IPS-15b (cell line): ENCODE measurements around the gene KIAA0930.

Experiments used
- H3K27me3 ChIP-seq: one replicate; pipeline ENCODE4 v1.6.1; 2013; ENCODE audit warnings: low read length; ENCODE audit not compliant: control insufficient read depth, insufficient read depth
- H3K36me3 ChIP-seq: one replicate; pipeline ENCODE4 v1.6.1; 2013; ENCODE audit warnings: low read length; ENCODE audit not compliant: control insufficient read depth, insufficient read depth
- H3K4me1 ChIP-seq: one replicate; pipeline ENCODE4 v1.6.1; 2013; ENCODE audit warnings: mild to moderate bottlenecking, low read length; ENCODE audit not compliant: control insufficient read depth, insufficient read depth
- H3K4me3 ChIP-seq: one replicate; pipeline ENCODE4 v1.5.1; 2013; ENCODE audit warnings: low read depth, low read length
- H3K9ac ChIP-seq: one replicate; pipeline ENCODE4 v1.6.1; 2013; ENCODE audit warnings: low read depth, mild to moderate bottlenecking, low read length
- H3K9me3 ChIP-seq: one replicate; pipeline ENCODE4 v1.6.1; 2013; ENCODE audit warnings: mild to moderate bottlenecking, low read length; ENCODE audit not compliant: control insufficient read depth, insufficient read depth

Gene KIAA0930

DNA sequence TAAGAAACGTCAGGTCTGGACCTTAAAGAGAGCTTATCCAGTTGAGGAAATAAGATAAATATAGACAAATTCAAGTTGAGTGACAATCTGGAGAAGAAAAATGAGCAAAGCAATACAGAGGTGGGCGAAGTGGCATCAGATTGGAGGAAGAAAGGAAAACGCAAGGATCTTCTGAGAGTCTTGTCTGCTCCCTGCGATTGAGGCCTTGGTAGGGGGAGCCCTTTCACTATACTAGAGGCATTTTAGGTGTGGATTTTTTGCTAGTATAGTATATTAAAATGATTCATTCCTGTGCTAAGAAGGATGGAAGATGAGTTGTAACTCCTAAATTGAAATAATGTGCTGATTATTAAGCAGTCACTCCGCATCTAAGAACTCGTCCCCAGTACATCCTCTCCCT is 68.9 kb downstream of the KIAA0930 start:
- H3K9ac ChIP-seq, result no peak overlapping the region
- H3K27me3 ChIP-seq, result no peaks in the 10 kb centered on the region
- no peak overlapping the region for H3K4me3 ChIP-seq
- H3K9me3 ChIP-seq, result no peaks in the 10 kb centered on the region
- peaks cover 18% of the 10 kb centered on the region for H3K36me3 ChIP-seq
- H3K4me1 ChIP-seq, result no peaks in the 10 kb centered on the region

DNA sequence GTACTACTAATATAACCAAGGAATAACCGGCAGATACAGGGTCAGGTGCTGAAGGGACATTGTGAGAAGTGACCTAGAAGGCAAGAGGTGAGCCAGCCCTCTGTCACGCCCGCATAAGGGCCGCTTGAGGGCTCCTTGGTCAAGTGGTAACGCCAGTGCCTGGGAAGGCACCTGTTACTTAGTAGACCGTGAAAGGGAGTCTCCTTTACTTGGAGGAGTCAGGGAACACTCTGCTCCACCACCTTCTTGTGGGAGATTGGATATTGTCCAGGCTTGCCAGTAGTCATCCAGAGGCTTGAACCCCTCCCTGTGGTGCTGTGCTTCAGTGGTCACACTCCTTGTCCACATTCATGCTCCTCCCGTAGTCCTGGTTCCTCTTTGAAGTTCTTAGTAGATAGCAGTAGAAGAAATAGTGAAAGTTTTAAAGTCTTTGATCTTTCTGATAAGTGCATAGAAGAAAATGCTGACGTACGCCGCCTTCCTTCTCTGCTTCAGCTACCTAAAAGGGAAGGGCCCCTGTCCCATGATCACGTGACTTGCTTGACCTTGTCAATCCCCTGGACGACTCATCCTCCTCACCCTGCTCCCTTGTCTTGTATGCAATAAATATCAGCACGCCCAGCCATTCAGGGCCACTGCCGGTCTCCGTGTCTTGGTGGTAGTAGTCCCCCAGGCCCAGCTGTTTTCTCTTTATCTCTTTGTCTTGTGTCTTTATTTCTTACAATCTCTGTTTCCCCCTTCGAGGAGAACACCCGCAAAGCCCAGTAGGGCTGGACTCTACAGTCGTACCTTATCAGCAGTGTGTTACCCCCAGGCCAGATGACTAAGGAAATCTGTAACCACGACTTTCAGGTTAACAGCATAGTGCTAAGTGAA is 70.9 kb downstream of the KIAA0930 start:
- Histone ChIP-seq H3K27me3 (no peaks in the 10 kb centered on the region), H3K36me3 (peaks cover 18% of the 10 kb centered on the region), H3K9ac (no peak overlapping the region)

DNA sequence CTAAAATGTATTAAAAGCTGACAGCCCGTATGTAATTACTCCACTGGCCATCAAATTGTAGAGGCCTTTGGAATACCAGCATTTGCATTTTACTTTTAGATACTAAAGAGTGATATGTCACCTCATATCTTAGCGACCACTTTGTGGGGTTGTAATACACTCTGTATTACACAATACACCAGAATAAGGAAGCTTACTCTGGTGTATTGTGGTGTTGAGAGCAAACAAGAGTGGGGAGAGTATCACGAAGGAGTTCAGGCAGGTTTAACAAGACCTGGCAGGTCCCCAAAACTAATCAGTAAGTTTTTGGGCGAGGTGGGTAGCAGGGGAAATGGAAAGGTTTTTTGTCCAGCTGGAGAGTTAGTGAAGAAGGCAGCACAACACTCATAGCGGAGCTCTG is 73.8 kb downstream of the KIAA0930 start:
- Histone ChIP-seq H3K4me1 (peaks cover 3% of the 10 kb centered on the region), H3K4me3 (no peak overlapping the region), H3K9ac (no peak overlapping the region), H3K36me3 (peaks cover 16% of the 10 kb centered on the region), H3K27me3 (no peaks in the 10 kb centered on the region), H3K9me3 (no peaks in the 10 kb centered on the region)

More for the DNA sequence above, 70.9 kb downstream of the KIAA0930 start:
- Histone ChIP-seq H3K9me3 (no peaks in the 10 kb centered on the region), H3K4me1 (peaks cover 3% of the 10 kb centered on the region), H3K4me3 (no peak overlapping the region)

DNA sequence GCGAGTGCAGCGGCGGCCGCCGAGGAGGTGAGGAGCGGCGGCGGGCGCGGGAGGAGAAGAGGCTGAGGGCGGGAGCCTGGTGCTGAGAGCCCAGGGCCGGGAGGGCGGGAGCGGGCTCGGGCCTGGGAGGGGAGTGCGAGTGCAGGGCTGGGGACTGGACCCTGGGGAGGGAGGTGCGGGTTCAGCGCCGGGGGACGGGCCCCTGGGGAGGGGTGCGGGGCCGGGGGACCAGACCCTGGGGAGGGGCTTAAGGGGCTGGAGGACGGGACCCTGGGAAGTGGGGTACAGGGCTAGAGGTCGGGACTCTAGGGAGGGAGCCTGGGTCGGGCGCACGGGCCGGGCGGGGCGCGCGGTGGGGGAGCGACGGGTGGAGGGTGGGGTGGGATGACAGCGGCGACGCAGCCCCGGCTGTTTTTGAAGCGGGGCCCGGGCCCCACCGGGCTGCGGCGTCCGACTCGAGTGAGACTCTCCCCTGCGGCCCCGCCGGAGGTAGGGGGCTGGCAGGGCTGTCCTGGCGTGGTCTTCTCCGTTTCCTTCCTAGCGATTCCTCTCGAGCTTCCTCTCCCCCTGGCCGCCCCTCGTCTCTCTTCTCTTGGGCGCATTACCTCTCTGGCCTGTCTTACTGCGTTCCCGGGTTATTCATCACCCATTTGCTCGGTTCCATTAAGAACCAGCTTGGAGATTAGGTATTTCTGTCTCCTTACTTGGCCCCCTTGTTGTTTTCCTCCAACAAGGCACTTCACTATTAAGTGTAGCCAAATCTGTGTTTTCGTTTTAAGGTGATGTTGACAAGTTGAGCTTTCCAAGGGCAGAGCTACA is 76.2 kb downstream of the KIAA0930 start:
- peaks cover 10% of the 10 kb centered on the region for H3K4me1 ChIP-seq
- H3K27me3 ChIP-seq, result no peaks in the 10 kb centered on the region
- H3K4me3 ChIP-seq, result peak overlapping the region; percentile 77
- H3K9me3 ChIP-seq, result no peaks in the 10 kb centered on the region
- peaks cover 8% of the 10 kb centered on the region for H3K36me3 ChIP-seq
- H3K9ac ChIP-seq, result peak overlapping the region; percentile 76

DNA sequence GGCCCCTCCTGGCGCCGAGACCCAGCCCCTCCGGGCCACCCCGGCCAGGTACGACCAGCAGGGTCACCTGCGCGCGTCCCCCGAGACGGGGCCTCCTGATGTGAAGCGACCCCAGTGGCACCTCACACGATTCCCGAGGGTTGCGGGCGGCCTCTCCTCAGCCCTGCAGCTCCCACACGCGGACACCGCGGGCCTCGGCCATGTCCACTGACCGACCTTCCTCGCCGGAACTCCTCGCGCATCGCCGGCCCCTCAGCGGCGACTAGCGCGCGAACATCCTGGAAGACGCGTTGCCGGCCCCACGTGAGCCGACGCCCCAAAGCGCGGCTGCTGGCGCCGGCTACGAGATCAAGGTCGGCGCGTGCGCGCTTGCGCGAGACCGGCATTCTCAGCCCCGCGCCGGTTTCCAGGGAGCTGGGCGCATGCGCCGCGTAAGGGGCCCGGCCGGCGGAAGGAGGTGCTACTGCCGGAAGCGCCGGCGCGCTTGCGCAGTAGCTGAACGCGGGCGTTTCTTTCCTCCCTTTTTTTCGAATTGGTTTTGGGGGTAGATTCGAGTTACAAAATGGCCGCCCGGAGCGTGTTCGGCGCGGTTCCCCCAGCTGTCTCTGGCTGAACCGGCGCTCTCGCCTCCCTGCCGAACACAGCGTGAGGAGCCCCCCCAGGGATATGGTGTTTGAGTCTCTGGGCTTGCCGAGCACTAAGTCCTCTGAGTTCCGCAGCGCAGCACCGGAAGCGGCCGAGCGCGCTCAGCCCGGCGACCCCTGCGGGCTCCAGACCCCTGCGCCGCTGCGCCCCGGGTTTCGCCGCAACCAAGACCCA is 77.0 kb downstream of the KIAA0930 start, which contains the start of gene NUP50:
Gene NUP50, plus strand, starts transcription at position 475 of the 819 bp plus-strand sequence. CDS start 4,253 bp downstream, outside the sequence.
- Histone ChIP-seq H3K36me3 (peaks cover 8% of the 10 kb centered on the region), H3K9me3 (no peaks in the 10 kb centered on the region), H3K4me1 (peaks cover 10% of the 10 kb centered on the region), H3K27me3 (no peaks in the 10 kb centered on the region), H3K4me3 (peak within 1 kb of the TSS; percentile 92), H3K9ac (peak within 1 kb of the TSS; percentile 87)

DNA sequence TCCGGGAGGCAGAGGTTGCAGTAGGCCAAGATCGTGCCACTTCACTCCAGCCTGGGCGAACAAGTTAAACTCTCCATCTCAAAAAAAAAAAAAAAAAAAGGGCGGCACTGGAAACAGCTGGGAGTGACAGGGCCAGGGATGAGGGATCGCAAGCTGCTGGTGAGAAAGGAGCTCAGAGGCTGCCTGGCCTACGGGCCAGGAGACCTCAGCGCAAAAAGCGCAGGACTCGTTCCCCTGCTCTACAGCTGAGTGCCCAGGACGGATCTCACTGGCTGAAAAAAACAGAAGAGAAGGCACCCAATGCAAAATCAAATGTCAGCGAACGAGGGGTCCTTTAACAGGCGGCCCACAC is 77.6 kb downstream of the KIAA0930 start:
- peaks cover 10% of the 10 kb centered on the region for H3K4me1 ChIP-seq
- no peaks in the 10 kb centered on the region for H3K9me3 ChIP-seq
- peaks cover 3% of the 10 kb centered on the region for H3K36me3 ChIP-seq
- peak overlapping the region; percentile 92 for H3K4me3 ChIP-seq
- no peaks in the 10 kb centered on the region for H3K27me3 ChIP-seq
- peak overlapping the region; percentile 87 for H3K9ac ChIP-seq

DNA sequence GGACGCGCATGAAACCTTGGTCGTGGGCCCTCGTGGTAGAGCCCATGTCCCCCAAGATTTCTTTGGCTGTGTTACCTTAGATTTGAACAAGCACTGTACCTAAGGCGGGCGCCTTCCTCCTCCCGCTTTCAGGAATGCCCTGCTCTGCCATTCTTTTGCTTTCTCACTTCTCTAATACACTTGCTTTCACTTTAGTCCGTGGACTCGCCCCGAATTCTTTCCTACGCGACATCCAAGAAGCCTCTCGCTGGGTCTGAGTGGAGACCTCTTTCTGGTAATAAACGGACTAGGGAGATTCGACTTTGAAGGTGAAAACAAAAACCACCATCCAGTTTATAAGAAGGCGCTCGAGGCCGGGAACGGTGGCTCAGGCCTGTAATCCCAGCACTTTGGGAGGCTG is 78.2 kb downstream of the KIAA0930 start:
- Histone ChIP-seq H3K36me3 (peaks cover 7% of the 10 kb centered on the region), H3K27me3 (no peaks in the 10 kb centered on the region), H3K4me1 (peaks cover 10% of the 10 kb centered on the region), H3K9me3 (no peaks in the 10 kb centered on the region), H3K9ac (peak overlapping the region; percentile 87), H3K4me3 (peak overlapping the region; percentile 92)

DNA sequence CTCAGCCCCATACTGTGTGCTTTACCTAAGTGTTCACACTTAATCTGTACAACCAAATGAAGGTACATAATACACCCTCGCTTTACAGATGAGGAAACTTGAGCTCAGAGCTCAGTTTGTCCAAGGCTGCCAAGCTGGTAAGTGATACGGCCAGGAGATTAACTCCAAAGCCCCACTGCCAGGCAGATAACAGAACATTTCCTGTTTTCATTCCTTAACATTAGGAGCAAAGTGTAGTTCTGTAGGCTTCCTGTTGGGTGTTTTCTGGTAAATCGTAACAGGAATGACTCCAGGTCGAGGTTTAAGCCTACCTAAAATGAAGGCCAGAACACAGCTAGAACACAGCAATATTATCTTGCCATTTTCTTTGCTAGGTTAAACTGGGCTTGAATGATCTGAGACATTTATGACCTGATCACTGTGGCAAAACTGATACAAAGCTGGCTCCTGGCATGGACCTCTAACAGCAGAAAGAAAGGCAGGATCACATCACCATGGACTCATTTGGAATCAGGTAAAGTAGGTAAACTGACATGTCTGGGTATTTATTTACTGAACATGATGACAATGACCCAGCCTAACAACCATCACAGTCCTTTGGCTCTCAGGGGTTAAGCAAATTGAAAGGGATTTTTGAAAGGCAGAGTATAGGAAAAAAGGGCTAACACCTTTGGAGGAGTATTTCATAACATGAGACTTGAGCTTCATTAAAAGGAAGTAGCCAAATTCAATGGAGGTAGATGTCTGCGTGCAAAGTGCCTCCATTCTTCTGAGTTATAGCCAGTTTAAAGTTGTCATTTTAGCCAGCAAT is 80.8 kb downstream of the KIAA0930 start:
- Histone ChIP-seq H3K9ac (no peak overlapping the region), H3K4me1 (peaks cover 7% of the 10 kb centered on the region), H3K27me3 (no peaks in the 10 kb centered on the region), H3K4me3 (no peak overlapping the region), H3K9me3 (no peaks in the 10 kb centered on the region), H3K36me3 (peaks cover 11% of the 10 kb centered on the region)

DNA sequence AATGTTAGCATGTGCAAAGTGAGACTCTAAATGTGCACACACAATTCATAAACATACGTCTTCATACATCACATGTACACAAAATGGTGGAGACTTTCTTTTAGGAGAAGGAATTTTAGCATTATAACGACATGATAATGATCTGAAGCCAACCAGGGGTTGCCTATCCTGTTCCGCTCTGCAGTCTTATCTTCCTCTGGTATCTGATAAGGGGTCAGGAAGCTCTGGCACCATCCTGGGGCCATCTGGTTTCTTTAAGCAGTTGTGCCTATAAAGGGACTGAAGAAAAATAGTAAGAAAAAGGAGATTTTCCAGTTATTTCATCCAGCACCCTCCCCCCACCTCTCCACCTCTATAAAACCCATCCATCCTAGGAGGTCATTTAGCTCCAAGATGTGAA is 82.8 kb downstream of the KIAA0930 start:
- Histone ChIP-seq H3K36me3 (peaks cover 11% of the 10 kb centered on the region), H3K4me1 (peaks cover 7% of the 10 kb centered on the region), H3K4me3 (no peak overlapping the region), H3K9me3 (no peaks in the 10 kb centered on the region), H3K9ac (no peak overlapping the region), H3K27me3 (no peaks in the 10 kb centered on the region)

DNA sequence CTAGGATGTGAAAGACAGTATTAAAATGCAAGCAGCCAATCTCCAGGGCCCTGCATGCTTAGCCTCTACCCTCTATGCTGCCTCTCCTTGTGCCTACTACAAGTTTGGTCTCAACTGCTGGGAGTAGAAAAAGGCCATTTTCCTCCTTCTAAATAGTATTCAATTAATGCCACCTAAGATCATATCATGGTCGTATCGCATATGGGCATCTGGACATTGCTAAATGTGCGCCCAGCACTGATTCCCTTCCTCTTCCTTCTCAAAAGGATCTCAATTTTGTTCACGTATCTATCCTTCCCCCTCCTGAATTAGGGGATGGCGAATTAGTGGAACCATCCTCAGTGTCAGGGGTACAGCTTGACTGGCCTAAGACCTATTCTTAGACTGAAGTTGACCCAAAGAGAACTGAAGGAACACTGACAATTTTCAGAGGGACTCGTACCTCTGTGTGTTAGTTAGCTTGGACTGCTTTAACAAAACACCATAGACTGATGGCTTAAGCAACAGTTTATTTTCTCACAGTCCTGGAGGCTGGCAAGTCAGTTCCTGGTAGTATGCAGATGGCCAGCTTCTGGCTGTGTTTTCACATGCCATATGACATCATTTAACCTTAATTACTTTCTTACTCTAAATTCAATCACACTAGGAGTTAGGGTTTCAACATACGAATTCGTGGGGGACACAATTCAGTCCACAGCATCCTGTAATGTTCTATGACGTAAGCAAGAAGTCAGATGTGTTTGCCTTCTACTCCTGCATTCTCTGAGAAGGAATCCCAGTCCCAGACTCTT is 85.4 kb downstream of the KIAA0930 start:
- Histone ChIP-seq H3K36me3 (peaks cover 11% of the 10 kb centered on the region), H3K4me3 (no peak overlapping the region), H3K4me1 (peaks cover 6% of the 10 kb centered on the region), H3K27me3 (no peaks in the 10 kb centered on the region), H3K9ac (no peak overlapping the region), H3K9me3 (no peaks in the 10 kb centered on the region)
